Measurements from ENCODE around the gene CTNND2.

DNA sequence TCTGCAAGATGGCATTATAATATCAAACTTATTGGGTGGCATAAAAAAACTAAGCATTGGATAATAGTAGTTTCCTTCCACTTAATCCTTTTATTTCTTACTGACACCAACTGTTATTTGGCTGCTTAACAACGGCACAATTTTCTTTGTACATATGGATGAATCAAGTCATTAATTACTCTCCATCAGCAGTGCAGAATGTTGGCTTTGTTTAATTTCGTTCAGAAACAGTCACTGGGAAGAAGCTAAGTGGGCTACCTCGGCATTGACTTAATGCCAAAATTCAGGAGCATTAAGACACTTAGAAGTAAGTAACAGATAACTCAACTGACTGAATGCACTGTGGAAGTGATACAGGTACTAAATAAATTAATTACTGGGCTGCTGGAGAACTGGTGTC, 460.4 kb downstream of the CTNND2 start:
- TF ChIP-seq SIN3A (IDR thresholded peaks at IDR 0.05; ENCODE audit: borderline replicate concordance, low read depth, low read length) (no peak), JUND (IDR thresholded peaks at IDR 0.05) (no peak)
- TF ChIP-seq, protein P1, sequence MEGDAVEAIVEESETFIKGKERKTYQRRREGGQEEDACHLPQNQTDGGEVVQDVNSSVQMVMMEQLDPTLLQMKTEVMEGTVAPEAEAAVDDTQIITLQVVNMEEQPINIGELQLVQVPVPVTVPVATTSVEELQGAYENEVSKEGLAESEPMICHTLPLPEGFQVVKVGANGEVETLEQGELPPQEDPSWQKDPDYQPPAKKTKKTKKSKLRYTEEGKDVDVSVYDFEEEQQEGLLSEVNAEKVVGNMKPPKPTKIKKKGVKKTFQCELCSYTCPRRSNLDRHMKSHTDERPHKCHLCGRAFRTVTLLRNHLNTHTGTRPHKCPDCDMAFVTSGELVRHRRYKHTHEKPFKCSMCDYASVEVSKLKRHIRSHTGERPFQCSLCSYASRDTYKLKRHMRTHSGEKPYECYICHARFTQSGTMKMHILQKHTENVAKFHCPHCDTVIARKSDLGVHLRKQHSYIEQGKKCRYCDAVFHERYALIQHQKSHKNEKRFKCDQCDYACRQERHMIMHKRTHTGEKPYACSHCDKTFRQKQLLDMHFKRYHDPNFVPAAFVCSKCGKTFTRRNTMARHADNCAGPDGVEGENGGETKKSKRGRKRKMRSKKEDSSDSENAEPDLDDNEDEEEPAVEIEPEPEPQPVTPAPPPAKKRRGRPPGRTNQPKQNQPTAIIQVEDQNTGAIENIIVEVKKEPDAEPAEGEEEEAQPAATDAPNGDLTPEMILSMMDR (IDR thresholded peaks at IDR 0.05), result no peak

All from SK-N-SH (cell line).